LNCAP (cell line): ENCODE results near the gene ABCC4.

Experiments used
- TF ChIP-seq, protein P1 (sequence below): fragments of 450-650 bp; IDR thresholded peaks from 2 replicates; pipeline ENCODE4 v1.5.1; 2017; ENCODE audit warnings: mild to moderate bottlenecking

ABCC4 gene

DNA sequence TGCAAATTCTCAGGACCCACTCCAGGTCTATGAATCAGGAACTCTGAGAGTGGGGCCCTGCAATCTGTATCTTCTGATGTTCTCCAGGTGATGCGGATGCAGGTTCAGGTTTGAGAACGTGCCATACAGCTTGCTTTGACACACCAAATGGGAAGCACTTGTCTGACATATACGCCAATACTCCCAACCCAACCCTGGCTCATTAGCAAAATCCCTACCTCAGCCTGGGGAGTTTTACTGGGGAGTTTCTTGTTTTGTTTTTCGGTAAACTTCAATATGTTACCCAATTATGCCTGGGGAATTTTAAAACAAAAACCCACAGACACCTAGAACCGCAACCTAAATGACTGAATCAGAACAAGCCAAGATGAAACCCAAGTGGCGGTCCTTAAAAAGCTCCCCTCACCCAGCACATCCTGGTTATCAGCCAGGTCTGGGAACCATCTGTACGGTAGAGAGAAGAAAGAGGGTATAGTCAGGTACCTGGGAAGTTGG, 41.2 kb downstream of the ABCC4 start:
- TF ChIP-seq, protein P1, sequence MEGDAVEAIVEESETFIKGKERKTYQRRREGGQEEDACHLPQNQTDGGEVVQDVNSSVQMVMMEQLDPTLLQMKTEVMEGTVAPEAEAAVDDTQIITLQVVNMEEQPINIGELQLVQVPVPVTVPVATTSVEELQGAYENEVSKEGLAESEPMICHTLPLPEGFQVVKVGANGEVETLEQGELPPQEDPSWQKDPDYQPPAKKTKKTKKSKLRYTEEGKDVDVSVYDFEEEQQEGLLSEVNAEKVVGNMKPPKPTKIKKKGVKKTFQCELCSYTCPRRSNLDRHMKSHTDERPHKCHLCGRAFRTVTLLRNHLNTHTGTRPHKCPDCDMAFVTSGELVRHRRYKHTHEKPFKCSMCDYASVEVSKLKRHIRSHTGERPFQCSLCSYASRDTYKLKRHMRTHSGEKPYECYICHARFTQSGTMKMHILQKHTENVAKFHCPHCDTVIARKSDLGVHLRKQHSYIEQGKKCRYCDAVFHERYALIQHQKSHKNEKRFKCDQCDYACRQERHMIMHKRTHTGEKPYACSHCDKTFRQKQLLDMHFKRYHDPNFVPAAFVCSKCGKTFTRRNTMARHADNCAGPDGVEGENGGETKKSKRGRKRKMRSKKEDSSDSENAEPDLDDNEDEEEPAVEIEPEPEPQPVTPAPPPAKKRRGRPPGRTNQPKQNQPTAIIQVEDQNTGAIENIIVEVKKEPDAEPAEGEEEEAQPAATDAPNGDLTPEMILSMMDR, result no peak

DNA sequence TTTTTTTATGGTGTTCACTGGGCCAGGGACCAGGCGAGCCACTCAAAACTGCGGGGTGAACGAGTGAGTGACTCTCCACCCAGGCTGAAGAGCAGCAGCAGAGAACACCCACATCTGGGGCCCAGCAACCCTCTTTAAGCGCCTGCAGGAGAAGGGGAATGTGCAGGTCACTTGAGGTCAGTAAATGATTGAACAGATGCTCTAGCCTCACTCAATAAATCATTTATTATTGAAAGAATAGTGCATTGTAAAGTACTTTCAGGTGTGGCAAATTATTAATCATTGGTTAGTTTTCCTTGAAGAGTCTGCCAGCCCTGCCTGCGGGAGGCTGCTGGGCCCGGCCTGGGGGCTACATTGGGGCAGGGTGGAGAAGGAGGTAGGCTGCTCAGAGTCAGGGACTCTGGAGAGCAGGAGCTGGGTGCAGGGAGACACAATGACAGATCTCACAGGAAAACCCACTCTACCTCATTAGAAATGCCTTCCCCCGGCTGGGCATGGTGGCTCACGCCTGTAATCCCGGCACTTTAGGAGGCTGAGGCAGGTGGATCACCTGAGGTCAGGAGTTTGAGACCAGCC, 42.5 kb downstream of the ABCC4 start:
- TF ChIP-seq, protein P1, result no peak

DNA sequence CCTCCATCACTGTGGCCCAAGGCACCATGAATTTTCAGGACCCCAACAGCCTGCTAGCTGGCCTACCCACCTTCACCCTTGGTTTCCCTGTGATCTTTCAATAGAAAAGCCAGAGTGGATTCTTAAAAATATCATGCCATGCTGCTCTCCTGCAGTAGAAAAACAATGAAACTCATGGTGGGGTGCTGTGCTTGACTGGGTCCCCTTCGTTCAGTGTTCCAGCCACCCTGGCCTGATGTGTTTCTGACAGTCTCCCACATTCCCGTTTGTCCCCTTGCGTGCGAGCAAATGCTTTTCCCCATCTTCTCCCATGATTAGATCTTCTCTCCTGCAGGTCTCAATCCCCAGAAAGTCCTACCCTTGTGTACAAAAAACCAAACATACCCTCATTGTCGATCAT, 43.2 kb downstream of the ABCC4 start:
- TF ChIP-seq, protein P1, result no peak

DNA sequence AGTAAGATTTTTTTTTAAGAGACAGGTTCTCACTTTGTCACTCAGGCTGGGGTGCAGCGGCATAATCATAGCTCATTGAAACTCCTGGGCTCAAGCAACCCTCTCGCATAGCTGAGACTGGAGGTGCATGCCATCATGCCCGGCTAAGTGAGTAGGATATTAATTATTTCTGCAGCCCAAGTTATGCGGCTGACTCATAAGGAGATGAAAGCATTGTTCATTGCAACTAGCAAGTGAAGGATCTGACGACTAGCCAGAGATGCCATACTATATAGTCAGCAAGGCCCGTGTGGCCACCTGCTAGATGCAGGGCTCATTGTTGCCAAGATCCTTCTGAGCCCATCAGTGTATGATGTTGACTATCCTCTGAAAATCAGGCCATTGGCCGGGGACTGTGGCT, 45.2 kb downstream of the ABCC4 start:
- TF ChIP-seq, protein P1, result no peak

DNA sequence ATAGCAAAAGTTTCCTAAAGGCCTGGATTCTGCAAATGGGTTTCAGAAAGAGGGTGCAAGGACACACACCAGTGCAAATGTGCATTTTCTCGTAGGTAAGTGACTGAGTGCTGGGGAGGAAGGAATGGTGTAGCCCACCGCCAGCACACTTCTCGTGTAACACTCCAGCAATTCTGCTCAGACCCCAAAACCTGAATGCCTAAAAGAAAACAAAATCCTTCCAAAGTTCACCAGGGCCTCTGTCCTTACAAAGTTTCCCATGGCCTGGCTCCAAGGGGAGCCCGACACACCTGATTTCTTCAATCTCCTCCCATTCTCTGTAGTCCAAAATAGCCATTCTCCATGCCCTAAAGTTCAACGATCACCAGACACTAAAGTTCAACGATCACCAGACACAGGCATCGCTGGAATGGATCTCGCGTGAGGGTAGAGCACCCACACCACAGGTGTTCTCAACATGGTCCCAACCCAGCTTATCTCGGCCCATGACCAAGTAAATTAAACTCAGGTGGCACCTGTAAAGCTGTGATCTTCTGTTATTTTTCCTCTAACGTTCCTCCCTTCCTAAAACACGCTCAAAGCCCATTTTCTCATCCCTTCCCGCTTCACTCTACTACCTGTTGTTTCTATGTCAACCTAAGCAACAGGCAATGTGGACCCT, 46.0 kb downstream of the ABCC4 start:
- TF ChIP-seq, protein P1, result no peak

DNA sequence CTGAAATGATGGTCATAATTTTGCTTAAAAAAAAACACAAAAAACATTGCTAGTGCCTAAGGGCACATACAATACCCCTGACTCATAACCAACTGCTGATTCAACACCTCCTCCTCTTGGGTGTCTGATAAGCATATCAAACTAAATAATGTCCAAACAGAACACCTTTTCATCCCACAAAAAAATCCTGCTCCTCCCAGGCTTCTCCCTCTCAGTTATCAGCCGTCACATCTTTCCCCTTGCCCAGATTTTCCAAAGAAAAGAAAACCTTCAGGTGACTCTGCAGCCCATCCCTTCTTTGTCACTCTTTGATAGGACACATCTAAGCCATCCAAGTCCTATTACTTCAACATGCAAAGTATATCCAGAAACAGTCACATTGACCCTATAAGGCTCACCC, 46.9 kb downstream of the ABCC4 start:
- TF ChIP-seq, protein P1, result no peak

DNA sequence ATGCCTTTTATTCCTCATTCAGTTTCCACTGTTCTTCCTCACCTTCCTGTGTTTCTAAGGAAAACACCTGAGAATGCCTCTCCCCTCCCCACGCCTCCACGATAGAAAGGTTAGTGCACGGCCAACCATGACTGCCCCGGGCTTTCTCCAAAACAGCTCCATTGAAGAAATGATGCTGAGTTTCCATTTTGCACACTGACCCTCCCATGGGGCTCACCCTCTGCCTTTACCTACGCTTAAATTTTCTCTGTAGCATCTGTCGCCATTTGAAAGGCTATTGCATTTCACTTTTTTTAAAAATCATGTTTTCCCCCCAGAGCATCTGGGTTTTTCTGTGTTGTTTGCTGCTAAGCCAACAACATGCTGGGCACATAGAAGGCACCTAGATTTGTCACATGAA, 48.2 kb downstream of the ABCC4 start:
- TF ChIP-seq, protein P1, result no peak
